ENCODE measurements around the gene MOSMO. TPM values are rescaled to one million over a fixed set of nuclear protein-coding genes. Genes with fewer than 3 reads are reported as not detected.

MOSMO gene
- total and polyA plus RNA-seq, 4 donors, result 3.9 to 13.6 (median 4.5) TPM

- TF ChIP-seq, protein P1, sequence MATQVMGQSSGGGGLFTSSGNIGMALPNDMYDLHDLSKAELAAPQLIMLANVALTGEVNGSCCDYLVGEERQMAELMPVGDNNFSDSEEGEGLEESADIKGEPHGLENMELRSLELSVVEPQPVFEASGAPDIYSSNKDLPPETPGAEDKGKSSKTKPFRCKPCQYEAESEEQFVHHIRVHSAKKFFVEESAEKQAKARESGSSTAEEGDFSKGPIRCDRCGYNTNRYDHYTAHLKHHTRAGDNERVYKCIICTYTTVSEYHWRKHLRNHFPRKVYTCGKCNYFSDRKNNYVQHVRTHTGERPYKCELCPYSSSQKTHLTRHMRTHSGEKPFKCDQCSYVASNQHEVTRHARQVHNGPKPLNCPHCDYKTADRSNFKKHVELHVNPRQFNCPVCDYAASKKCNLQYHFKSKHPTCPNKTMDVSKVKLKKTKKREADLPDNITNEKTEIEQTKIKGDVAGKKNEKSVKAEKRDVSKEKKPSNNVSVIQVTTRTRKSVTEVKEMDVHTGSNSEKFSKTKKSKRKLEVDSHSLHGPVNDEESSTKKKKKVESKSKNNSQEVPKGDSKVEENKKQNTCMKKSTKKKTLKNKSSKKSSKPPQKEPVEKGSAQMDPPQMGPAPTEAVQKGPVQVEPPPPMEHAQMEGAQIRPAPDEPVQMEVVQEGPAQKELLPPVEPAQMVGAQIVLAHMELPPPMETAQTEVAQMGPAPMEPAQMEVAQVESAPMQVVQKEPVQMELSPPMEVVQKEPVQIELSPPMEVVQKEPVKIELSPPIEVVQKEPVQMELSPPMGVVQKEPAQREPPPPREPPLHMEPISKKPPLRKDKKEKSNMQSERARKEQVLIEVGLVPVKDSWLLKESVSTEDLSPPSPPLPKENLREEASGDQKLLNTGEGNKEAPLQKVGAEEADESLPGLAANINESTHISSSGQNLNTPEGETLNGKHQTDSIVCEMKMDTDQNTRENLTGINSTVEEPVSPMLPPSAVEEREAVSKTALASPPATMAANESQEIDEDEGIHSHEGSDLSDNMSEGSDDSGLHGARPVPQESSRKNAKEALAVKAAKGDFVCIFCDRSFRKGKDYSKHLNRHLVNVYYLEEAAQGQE (IDR thresholded peaks at IDR 0.05), result no peak
- TF ChIP-seq HNF4G (IDR thresholded peaks at IDR 0.05) (no peak), ZBTB33 (IDR thresholded peaks at IDR 0.05) (no peak), CTCF (IDR thresholded peaks at IDR 0.05; ENCODE audit: low read depth, low read length, missing input control) (no peak)
Observed at GRCh38 chr16:22132801-22133200, 124.9 kb downstream of the MOSMO start (continued).

Other genes with a start within 250 kb of the MOSMO start
- gene NPIPB4, start 150.4 kb upstream of the MOSMO start, total RNA-seq, result 10 to 100 TPM; 44.0 to 49.4 TPM
- 10 to 100 TPM in 1 of 2 donors, 1 to 10 TPM in 1; 2.6 to 23.8 TPM for gene NPIPB4, start 150.4 kb upstream of the MOSMO start, polyA plus RNA-seq
- 100 to 1,000 TPM; 138 to 141 TPM for gene UQCRC2, start 54.8 kb upstream of the MOSMO start, total RNA-seq
- gene UQCRC2, start 54.8 kb upstream of the MOSMO start, polyA plus RNA-seq, result 100 to 1,000 TPM in 1 of 2 donors, 10 to 100 TPM in 1; 88.8 to 164 TPM
- not detected for gene PDZD9, start 7.0 kb upstream of the MOSMO start, total RNA-seq
- not detected for gene PDZD9, start 7.0 kb upstream of the MOSMO start, polyA plus RNA-seq
- gene VWA3A, start 84.4 kb downstream of the MOSMO start, total RNA-seq, result under 1 TPM; 0.05 to 0.17 TPM
- not detected for gene VWA3A, start 84.4 kb downstream of the MOSMO start, polyA plus RNA-seq
- not detected for gene SDR42E2, start 154.4 kb downstream of the MOSMO start, total RNA-seq
- gene SDR42E2, start 154.4 kb downstream of the MOSMO start, polyA plus RNA-seq, result under 1 TPM in 1 of 2 donors, not detected in 1; 0.07 TPM
- 10 to 100 TPM; 11.5 to 14.3 TPM for gene EEF2K, start 198.2 kb downstream of the MOSMO start, total RNA-seq
- gene EEF2K, start 198.2 kb downstream of the MOSMO start, polyA plus RNA-seq, result 1 to 10 TPM; 3.2 to 4.5 TPM

Measured in liver (tissue), 5 donors.